Measurements from ENCODE around the gene ZNF385D.

ZNF385D gene

DNA sequence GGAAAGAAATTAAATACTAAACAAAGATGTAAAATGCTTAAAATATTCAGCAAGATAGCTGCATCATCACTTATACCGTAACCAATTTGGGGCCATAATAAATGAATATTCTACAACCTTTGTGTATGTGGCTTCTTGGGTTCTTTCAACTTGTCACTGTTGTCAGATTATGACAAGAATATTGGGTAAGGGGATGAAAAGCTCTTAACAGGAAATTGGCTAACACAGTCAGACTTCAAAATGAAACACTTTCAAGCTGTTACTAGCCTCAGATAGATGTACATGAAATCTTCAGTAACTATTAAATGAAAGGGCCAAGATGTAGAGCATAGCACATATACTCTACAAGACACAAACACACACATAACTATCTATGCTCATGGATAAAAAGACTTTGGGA lies 38.7 kb upstream of the ZNF385D start:
- no peak for DNase-seq
- Histone ChIP-seq H4K91ac (ENCODE audit: low read depth, low read length) (no peak overlapping the region), H3K79me1 (ENCODE audit: low read length) (no peaks in the 10 kb centered on the region), H2BK120ac (ENCODE audit: insufficient read depth, low read length, poor library complexity) (no peak overlapping the region), H3K9me3 (ENCODE audit: insufficient read depth, low read depth, low read length) (no peaks in the 10 kb centered on the region), H3K79me2 (ENCODE audit: control insufficient read depth, insufficient read depth, low read length, poor library complexity) (no peaks in the 10 kb centered on the region), H3K18ac (ENCODE audit: low read length) (no peak overlapping the region), H3K23ac (ENCODE audit: low read length) (no peak overlapping the region), H2BK12ac (ENCODE audit: low read length) (no peak overlapping the region), H3K27me3 (ENCODE audit: insufficient read depth, low read length) (no peaks in the 10 kb centered on the region), H3K4me1 (ENCODE audit: control insufficient read depth in 1 of 2, insufficient read depth in 2 of 2, low read length in 2 of 2) (no peaks in the 10 kb centered on the region), H3K4me3 (ENCODE audit: low read depth, low read length) (no peak overlapping the region), H2AFZ (ENCODE audit: insufficient read depth, low read length, poor library complexity) (no peak overlapping the region), H3K4ac (ENCODE audit: low read depth, low read length) (no peak overlapping the region), H2BK5ac (ENCODE audit: low read depth, low read length, poor library complexity) (no peak overlapping the region), H4K12ac (ENCODE audit: low read depth, low read length) (no peak overlapping the region), H3K14ac (ENCODE audit: low read length) (no peak overlapping the region), H3K27ac (ENCODE audit: low read depth, low read length) (no peak overlapping the region), H3K4me2 (ENCODE audit: low read length) (no peak overlapping the region), H4K8ac (ENCODE audit: low read depth, low read length) (no peak overlapping the region), H2AK5ac (ENCODE audit: low read length) (no peak overlapping the region), H3K9ac (ENCODE audit: low read length) (no peak overlapping the region), H3K36me3 (ENCODE audit: control insufficient read depth in 1 of 2, insufficient read depth in 2 of 2, low read length in 2 of 2) (no peaks in the 10 kb centered on the region)
- WGBS (ENCODE audit: extremely low coverage, insufficient coverage, insufficient read length): no CpG with 5 or more reads among the region's 1 CpG

DNA sequence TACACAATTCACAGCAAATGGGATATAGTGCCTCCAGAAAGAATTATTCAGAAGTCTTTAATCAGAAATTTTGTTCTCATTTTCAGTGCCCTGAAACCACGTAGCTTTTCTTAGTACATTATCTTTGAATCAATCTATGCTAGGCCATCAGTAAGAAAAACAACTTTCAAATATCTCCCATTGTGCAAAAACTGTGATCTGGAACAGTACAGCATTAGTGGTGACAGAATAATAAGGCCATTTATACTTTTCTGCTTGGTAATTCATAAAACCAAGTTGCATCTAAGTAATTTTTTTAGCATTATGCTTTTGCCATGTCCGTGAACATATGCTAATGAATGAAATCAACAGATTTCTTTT lies 35.4 kb upstream of the ZNF385D start:
- Histone ChIP-seq H3K79me1 (ENCODE audit: low read length) (no peaks in the 10 kb centered on the region), H3K27me3 (ENCODE audit: insufficient read depth, low read length) (no peaks in the 10 kb centered on the region), H4K8ac (ENCODE audit: low read depth, low read length) (no peak overlapping the region), H3K4me3 (ENCODE audit: low read depth, low read length) (no peak overlapping the region), H2BK5ac (ENCODE audit: low read depth, low read length, poor library complexity) (no peak overlapping the region), H3K23ac (ENCODE audit: low read length) (no peak overlapping the region), H2BK12ac (ENCODE audit: low read length) (no peak overlapping the region), H3K18ac (ENCODE audit: low read length) (no peak overlapping the region), H3K27ac (ENCODE audit: low read depth, low read length) (no peak overlapping the region), H4K12ac (ENCODE audit: low read depth, low read length) (no peak overlapping the region), H3K9ac (ENCODE audit: low read length) (no peak overlapping the region), H2AK5ac (ENCODE audit: low read length) (no peak overlapping the region), H3K9me3 (ENCODE audit: insufficient read depth, low read depth, low read length) (no peaks in the 10 kb centered on the region), H2BK120ac (ENCODE audit: insufficient read depth, low read length, poor library complexity) (no peak overlapping the region), H3K36me3 (ENCODE audit: control insufficient read depth in 1 of 2, insufficient read depth in 2 of 2, low read length in 2 of 2) (no peaks in the 10 kb centered on the region), H3K4me2 (ENCODE audit: low read length) (no peak overlapping the region), H3K79me2 (ENCODE audit: control insufficient read depth, insufficient read depth, low read length, poor library complexity) (no peaks in the 10 kb centered on the region), H3K4ac (ENCODE audit: low read depth, low read length) (no peak overlapping the region), H2AFZ (ENCODE audit: insufficient read depth, low read length, poor library complexity) (no peak overlapping the region), H4K91ac (ENCODE audit: low read depth, low read length) (no peak overlapping the region), H3K14ac (ENCODE audit: low read length) (no peak overlapping the region), H3K4me1 (ENCODE audit: control insufficient read depth in 1 of 2, insufficient read depth in 2 of 2, low read length in 2 of 2) (no peaks in the 10 kb centered on the region)
- no CpG with 5 or more reads among the region's 2 CpGs for WGBS (ENCODE audit: extremely low coverage, insufficient coverage, insufficient read length)
- DNase-seq: no peak

GRCh38 chr3:21785765-21786437 lies 34.9 kb upstream of the ZNF385D start:
- H3K4ac ChIP-seq (ENCODE audit: low read depth, low read length): no peak overlapping the region
- no peak overlapping the region for H4K8ac ChIP-seq (ENCODE audit: low read depth, low read length)
- no CpG with 5 or more reads among the region's 8 CpGs for WGBS (ENCODE audit: extremely low coverage, insufficient coverage, insufficient read length)
- no peaks in the 10 kb centered on the region for H3K27me3 ChIP-seq (ENCODE audit: insufficient read depth, low read length)
- no peak overlapping the region for H2AFZ ChIP-seq (ENCODE audit: insufficient read depth, low read length, poor library complexity)
- no peak overlapping the region for H4K12ac ChIP-seq (ENCODE audit: low read depth, low read length)
- no peaks in the 10 kb centered on the region for H3K9me3 ChIP-seq (ENCODE audit: insufficient read depth, low read depth, low read length)
- no peak overlapping the region for H3K4me2 ChIP-seq (ENCODE audit: low read length)
- DNase-seq: no peak
- H2BK12ac ChIP-seq (ENCODE audit: low read length): no peak overlapping the region
- no peak overlapping the region for H3K4me3 ChIP-seq (ENCODE audit: low read depth, low read length)
- H3K23ac ChIP-seq (ENCODE audit: low read length): no peak overlapping the region
- no peak overlapping the region for H3K27ac ChIP-seq (ENCODE audit: low read depth, low read length)
- H3K18ac ChIP-seq (ENCODE audit: low read length): no peak overlapping the region
- no peaks in the 10 kb centered on the region for H3K79me2 ChIP-seq (ENCODE audit: control insufficient read depth, insufficient read depth, low read length, poor library complexity)
- no peak overlapping the region for H2BK5ac ChIP-seq (ENCODE audit: low read depth, low read length, poor library complexity)
- no peaks in the 10 kb centered on the region for H3K4me1 ChIP-seq (ENCODE audit: control insufficient read depth in 1 of 2, insufficient read depth in 2 of 2, low read length in 2 of 2)
- no peaks in the 10 kb centered on the region for H3K36me3 ChIP-seq (ENCODE audit: control insufficient read depth in 1 of 2, insufficient read depth in 2 of 2, low read length in 2 of 2)
- H2BK120ac ChIP-seq (ENCODE audit: insufficient read depth, low read length, poor library complexity): no peak overlapping the region
- H3K9ac ChIP-seq (ENCODE audit: low read length): no peak overlapping the region
- no peak overlapping the region for H2AK5ac ChIP-seq (ENCODE audit: low read length)
- no peak overlapping the region for H4K91ac ChIP-seq (ENCODE audit: low read depth, low read length)
- H3K79me1 ChIP-seq (ENCODE audit: low read length): no peaks in the 10 kb centered on the region
- no peak overlapping the region for H3K14ac ChIP-seq (ENCODE audit: low read length)

DNA sequence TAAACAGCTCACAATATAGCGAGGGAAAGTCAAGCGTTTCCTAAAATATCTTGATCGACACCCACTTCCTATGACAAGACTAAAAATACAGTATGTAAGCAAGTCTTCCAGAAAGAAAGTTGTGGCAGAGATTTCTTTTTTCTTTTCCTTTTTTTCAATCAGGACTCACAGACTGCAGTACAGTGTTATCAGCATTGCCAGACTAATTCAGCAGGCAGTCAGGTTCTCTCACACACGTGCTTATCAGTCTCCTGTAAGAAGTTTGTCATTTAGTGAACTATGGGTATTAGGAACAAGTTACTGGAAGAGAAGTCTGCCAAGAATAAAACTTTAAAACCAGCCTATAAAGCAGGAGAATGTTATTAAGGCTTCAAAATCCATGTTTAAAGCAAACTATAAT lies 32.8 kb upstream of the ZNF385D start:
- Histone ChIP-seq H2BK120ac (ENCODE audit: insufficient read depth, low read length, poor library complexity) (no peak overlapping the region), H4K8ac (ENCODE audit: low read depth, low read length) (no peak overlapping the region), H2AK5ac (ENCODE audit: low read length) (no peak overlapping the region), H3K23ac (ENCODE audit: low read length) (no peak overlapping the region), H3K4ac (ENCODE audit: low read depth, low read length) (no peak overlapping the region), H3K79me1 (ENCODE audit: low read length) (no peaks in the 10 kb centered on the region), H4K91ac (ENCODE audit: low read depth, low read length) (no peak overlapping the region), H3K9ac (ENCODE audit: low read length) (no peak overlapping the region), H2AFZ (ENCODE audit: insufficient read depth, low read length, poor library complexity) (no peak overlapping the region), H3K4me3 (ENCODE audit: low read depth, low read length) (no peak overlapping the region), H3K27me3 (ENCODE audit: insufficient read depth, low read length) (no peaks in the 10 kb centered on the region), H3K4me1 (ENCODE audit: control insufficient read depth in 1 of 2, insufficient read depth in 2 of 2, low read length in 2 of 2) (no peaks in the 10 kb centered on the region), H3K79me2 (ENCODE audit: control insufficient read depth, insufficient read depth, low read length, poor library complexity) (no peaks in the 10 kb centered on the region), H3K27ac (ENCODE audit: low read depth, low read length) (no peak overlapping the region), H3K4me2 (ENCODE audit: low read length) (no peak overlapping the region), H2BK12ac (ENCODE audit: low read length) (no peak overlapping the region), H3K14ac (ENCODE audit: low read length) (no peak overlapping the region), H2BK5ac (ENCODE audit: low read depth, low read length, poor library complexity) (no peak overlapping the region), H3K18ac (ENCODE audit: low read length) (no peak overlapping the region), H3K36me3 (ENCODE audit: control insufficient read depth in 1 of 2, insufficient read depth in 2 of 2, low read length in 2 of 2) (no peaks in the 10 kb centered on the region), H3K9me3 (ENCODE audit: insufficient read depth, low read depth, low read length) (no peaks in the 10 kb centered on the region), H4K12ac (ENCODE audit: low read depth, low read length) (no peak overlapping the region)
- WGBS (ENCODE audit: extremely low coverage, insufficient coverage, insufficient read length): no CpG with 5 or more reads among the region's 4 CpGs
- no peak for DNase-seq
